ENCODE measurements around the gene SLC10A2. TPM values are rescaled to one million over a fixed set of nuclear protein-coding genes. Genes with fewer than 3 reads are reported as not detected.
A peak's percentile ranks its signal among the peaks of the same experiment; 100 is the strongest.
"Not testable (repeated sequence)": the region's sequence is repeated elsewhere in the genome, so short reads cannot be mapped to it uniquely, and the experiment has no call there.

Gene SLC10A2, protein sequence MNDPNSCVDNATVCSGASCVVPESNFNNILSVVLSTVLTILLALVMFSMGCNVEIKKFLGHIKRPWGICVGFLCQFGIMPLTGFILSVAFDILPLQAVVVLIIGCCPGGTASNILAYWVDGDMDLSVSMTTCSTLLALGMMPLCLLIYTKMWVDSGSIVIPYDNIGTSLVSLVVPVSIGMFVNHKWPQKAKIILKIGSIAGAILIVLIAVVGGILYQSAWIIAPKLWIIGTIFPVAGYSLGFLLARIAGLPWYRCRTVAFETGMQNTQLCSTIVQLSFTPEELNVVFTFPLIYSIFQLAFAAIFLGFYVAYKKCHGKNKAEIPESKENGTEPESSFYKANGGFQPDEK
- 0.12 TPM in 1 of 2 replicates, not detected in the other for total RNA-seq (2014; rRNA removed; shearing (Covaris generic); ENCODE audit: low replicate concordance)

DNA sequence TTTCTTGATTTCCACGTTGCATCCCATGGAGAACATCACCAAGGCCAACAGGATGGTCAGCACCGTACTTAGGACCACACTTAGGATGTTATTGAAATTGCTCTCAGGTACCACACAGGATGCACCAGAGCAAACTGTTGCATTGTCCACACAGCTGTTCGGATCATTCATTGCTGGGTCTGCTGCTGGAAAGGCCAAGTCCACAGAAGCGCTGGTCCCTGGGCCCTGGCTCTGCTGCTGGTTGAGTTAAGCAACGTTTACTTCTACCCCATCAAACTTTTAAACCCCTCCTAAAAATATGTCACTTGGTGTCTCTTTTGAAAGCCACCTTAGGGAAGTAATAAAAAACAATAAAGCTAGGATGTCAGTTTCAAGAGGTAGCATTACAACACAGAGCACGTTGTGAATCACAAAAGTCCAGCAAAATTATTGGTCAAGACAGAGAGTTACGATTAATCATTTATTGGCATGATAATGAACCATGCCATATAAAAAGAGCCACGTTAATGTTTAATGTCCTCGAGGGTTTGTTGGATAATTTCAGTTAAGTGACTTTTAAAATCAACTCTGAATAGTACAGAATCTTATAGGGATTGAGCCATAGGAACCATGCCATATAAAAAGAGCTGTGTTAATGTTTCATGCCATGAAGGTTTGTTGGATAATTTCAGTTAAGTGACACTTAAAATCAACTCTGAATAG is at the start of gene SLC10A2:
Gene SLC10A2, minus strand, starts transcription at position 339 of the 702 bp plus-strand sequence. Its CDS starts 168 bp downstream, at position 171.
- in situ Hi-C loops (cut with HindIII; ENCODE audit: low pct_unique_long_range_greater_than_20kb, low sequenced_read_pairs): no loop called here
- peak; percentile 22 for DNase-seq (ENCODE audit: low read depth)

DNA sequence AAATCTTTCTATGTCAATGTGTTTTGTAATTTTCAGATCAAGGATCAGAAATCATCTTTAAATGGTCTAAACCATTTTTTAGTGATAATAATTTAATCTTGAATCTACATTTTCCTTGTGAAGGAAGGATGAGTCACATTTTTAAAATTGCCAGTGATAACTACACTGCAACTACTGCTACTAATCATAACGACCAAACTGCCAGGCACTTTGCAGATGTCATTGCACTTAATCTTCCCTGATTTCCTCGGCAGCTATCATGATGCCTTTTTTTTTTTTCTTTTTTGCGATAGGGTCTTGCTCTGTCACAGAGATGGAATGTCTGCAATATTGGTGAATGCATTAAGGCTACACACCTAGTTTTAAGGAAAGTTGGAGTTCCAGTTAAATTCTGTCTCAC is 41.4 kb upstream of the SLC10A2 start:
- DNase-seq (ENCODE audit: low read depth): no peak
- in situ Hi-C loops (cut with HindIII; ENCODE audit: low pct_unique_long_range_greater_than_20kb, low sequenced_read_pairs): no loop called here

DNA sequence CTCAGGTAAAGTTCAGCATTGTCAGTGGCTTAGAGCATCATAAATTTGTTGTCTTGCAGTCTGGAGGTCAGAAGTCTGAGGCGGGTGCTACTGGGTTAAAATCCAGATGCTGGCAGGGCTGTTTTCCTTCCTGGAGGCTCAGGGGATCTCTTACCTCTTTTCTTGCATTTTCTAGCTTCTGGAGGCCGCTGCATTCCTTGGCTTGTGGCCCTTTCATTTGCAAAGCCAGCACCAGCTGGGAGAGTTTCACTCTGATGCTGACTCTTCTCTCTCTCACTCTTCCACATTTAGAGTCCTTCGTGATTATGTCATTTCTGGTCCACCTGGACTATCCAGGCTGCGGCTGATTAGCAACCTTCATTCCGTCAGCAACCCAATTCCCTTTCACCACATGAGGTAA is 38.1 kb upstream of the SLC10A2 start:
- in situ Hi-C loops (cut with HindIII; ENCODE audit: low pct_unique_long_range_greater_than_20kb, low sequenced_read_pairs): no loop called here
- no peak for DNase-seq (ENCODE audit: low read depth)

DNA sequence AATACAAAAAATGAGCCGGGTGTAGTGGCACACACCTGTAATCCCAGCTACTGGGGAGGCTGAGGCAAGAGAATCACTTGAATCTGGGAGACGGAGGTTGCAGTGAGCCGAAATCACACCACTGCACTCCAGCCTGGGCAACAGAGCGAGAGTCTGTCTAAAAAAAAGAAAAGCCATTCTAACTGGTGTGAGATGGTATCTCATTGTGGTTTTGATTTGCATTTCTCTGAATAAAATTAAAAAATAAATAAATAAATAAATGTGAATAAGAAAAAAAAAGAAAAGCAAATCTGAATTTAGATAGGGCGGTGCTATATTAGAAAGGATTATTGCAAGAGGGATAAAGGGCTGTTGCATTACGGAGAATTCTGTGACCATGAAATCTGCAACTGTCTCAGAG is 37.2 kb upstream of the SLC10A2 start:
- DNase-seq (ENCODE audit: low read depth); in situ Hi-C loops (cut with HindIII; ENCODE audit: low pct_unique_long_range_greater_than_20kb, low sequenced_read_pairs): not testable (repeated sequence)

DNA sequence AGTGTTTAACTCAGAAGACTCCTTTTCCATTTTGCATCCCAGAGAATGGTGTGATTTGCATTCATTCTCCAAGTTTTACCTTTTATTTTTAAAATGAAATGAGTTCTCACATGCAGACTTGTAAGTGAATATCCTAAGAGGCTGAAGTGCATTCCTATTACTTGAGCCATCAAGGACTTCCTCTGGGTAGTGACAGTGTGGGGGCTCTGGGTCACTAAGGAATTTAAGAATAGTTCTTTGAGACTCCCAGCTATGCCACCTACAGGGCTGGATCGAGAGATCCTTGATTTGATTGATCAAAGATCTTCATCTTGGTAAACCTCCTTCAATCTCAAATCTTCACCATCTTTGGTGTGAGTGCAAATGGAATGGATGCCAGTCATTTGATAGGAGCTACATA is 36.3 kb upstream of the SLC10A2 start:
- DNase-seq (ENCODE audit: low read depth): no peak
- in situ Hi-C loops (cut with HindIII; ENCODE audit: low pct_unique_long_range_greater_than_20kb, low sequenced_read_pairs): no loop called here

DNA sequence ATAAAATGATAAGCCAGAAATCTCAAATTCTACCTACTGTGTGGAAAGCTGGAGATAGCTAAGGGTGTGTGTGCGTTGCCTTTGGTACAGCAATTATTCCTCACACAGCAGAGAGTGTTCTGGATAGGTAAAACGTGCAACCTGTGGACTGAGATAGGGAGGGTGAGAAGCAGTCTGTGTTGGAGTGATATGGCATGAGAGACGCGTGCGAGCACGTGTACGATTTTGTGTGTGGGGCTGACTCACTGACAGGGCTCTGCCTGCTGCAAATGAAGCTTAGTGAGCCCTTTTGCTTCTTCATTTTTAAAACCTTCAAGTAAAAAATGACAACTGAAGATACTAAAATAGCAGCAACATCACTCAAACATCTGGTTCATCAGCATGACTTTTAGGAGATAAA is 35.7 kb upstream of the SLC10A2 start:
- DNase-seq (ENCODE audit: low read depth): no peak
- in situ Hi-C loops (cut with HindIII; ENCODE audit: low pct_unique_long_range_greater_than_20kb, low sequenced_read_pairs): no loop called here

DNA sequence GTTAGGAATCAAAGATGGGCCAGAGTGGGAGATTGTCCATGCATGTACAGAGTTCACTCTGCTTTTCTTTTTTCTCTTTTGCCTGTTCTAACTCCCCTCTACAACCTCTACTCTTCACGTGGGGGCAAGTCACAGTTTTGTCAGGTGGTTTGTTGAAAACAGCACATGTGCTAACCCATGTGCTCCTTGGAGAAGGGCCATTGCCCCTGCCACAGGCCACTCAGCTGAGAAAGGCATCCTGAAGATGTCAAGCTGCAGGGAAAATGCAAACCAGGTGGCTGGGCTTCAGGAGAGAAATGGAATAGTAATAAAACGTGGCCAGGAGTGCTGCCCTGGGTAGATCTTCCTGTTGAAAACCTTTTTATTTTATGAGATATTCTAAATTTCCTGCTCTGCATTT is 35.3 kb upstream of the SLC10A2 start:
- in situ Hi-C loops (cut with HindIII; ENCODE audit: low pct_unique_long_range_greater_than_20kb, low sequenced_read_pairs): no loop called here

DNA sequence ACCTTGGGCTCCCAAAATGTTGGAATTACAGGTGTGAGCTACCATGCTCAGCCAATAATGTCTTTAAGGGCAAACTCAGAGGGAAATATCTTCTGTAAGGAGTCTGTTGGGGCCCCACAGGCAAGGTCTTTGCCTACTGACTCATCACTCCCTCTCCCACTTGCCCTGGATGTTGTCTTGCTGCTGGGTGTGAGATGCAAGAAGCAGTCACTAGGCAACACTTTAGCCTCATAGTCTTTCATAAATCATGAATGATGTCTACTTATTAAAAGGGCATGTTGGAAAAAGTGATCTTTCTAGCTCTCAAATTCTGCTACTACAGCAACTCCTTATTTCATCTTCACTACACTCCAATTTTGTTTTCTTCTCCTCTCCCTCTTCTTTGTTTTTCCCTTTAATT is 34.6 kb upstream of the SLC10A2 start:
- in situ Hi-C loops (cut with HindIII; ENCODE audit: low pct_unique_long_range_greater_than_20kb, low sequenced_read_pairs): no loop called here
- no peak for DNase-seq (ENCODE audit: low read depth)

More for the DNA sequence above, 35.3 kb upstream of the SLC10A2 start:
- DNase-seq (ENCODE audit: low read depth): no peak

DNA sequence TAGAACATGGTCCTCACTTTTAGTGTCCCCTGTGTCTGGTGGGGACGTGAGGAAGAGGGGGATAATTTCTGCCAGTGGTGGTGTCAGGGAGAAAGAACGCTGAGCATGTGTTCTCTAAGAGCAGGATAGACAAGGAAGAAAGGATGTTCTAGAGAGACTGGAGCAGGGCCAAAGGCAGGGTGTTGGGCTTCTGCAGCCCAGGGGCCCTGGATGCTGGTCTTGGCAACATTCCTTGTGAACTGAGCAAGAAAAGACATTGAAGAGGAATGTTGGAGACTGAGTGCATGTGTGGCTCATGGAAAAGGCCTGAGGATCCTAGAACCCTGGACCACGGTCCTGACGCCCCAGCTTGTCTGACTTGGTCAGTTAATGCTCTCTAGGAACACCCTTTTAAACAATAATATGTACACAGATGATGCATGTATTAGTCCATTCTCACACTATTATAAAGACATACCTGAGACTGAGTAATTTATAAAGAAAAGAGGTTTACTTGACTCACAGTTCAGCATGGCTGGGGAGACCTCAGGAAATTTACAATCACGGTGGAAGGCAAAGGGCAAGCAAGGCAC is 33.6 kb upstream of the SLC10A2 start:
- DNase-seq (ENCODE audit: low read depth): no peak
- in situ Hi-C loops (cut with HindIII; ENCODE audit: low pct_unique_long_range_greater_than_20kb, low sequenced_read_pairs): no loop called here

DNA sequence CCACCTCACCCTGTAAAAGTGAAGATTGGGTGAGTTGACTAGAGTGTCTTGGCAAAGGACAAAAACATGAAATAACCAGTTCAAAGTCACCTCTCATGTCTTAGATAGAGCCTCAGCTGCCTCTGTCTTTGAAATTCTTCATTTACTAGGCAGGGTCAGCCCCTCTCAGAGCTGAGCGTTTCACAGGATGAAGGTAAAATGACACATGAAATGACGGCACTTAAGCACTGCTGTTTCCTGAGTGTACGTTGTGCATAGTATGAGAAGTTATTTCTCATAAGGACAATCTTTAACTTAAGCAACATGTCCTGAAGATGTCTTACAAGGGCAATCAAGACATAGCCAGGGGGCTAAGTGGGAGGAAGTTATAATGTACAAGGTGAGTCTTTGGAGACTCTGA is 32.3 kb upstream of the SLC10A2 start:
- DNase-seq (ENCODE audit: low read depth): no peak
- in situ Hi-C loops (cut with HindIII; ENCODE audit: low pct_unique_long_range_greater_than_20kb, low sequenced_read_pairs): no loop called here

DNA sequence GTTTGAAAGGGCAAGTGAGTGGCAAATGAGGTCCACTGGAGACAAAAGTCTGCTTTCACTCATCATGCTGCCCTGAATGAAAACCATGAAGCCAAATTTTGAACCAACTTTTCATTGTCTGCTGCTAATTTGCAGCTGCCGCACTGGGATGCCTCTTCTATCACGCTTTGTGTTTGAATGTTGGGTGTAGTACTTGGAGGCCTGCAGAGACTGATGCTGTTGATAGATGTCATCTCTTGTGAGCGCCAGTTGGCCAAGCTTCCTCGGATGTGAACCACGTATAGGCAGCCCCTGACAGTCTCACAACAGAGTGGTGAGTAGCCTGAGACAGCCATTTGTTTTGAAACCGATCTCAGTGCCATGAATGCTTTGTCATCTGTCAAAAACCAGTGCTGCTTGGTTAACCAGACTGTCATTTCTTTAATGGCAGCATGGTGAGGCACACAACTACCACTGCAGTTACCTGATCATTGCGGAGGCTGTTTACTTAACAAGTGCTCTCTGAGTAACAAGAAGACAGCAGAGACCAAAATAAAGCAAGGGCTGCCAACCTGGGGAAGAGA is 31.2 kb upstream of the SLC10A2 start:
- in situ Hi-C loops (cut with HindIII; ENCODE audit: low pct_unique_long_range_greater_than_20kb, low sequenced_read_pairs): no loop called here
- no peak for DNase-seq (ENCODE audit: low read depth)

DNA sequence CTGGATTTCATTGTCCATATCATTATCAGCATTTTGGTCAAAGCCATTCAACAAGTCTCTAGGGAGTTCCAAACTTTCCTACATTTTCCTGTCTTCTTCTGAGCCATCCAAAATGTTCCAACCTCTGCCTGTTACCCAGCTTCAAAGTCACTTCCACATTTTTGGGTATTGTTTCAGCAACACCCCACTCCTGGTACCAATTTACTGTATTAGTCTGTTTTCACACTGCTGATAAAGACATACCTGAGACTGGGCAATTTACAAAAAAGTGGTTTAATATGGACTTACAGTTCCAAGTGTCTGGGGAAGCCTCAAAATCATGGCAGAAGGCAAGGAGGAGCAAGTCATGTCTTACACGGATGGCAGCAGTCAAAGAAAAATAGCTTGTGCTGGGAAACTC is 27.4 kb upstream of the SLC10A2 start:
- not testable (repeated sequence) for DNase-seq (ENCODE audit: low read depth)

DNA sequence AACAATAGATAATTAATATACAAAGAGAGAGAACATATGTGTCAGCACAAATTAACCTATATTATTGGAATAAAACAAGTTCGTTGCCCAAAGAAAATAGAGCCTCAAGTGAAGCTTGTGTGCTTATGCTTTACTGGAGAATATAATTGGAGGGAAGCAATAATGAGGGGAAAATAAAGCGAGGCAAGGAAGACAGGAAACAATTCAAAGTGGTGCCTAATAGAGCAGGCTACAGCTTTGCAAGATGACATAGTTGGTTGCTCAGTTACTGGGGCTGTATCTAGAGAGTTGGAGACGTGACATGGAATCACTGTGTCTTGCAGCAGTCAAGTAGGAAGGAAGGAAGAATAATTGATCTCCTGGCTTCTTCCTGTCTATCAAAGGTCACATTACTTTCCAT is 21.1 kb upstream of the SLC10A2 start:
- in situ Hi-C loops (cut with HindIII; ENCODE audit: low pct_unique_long_range_greater_than_20kb, low sequenced_read_pairs): no loop called here

More for the DNA sequence above, 27.4 kb upstream of the SLC10A2 start:
- in situ Hi-C loops (cut with HindIII; ENCODE audit: low pct_unique_long_range_greater_than_20kb, low sequenced_read_pairs): not testable (repeated sequence)

DNA sequence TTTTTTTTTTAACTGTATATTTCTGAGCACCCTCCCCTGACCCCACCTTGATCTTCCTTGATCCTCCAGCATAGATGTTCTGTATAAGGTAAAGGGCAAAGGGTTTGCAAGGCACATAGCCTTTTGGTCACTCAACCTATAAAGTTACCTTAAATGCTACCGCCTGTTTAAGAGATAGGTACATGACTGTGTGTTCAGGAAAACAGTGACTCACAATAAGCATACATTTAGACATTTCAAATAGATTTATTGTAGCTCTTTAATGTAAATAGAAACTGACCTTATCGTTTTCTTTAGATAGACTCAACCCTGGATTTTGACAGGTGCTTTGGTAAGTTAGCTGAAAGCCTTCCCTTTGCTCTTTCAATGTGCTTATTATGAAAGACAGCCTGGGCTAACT is 15.2 kb upstream of the SLC10A2 start:
- in situ Hi-C loops (cut with HindIII; ENCODE audit: low pct_unique_long_range_greater_than_20kb, low sequenced_read_pairs): no loop called here
- no peak for DNase-seq (ENCODE audit: low read depth)

More for the DNA sequence above, 21.1 kb upstream of the SLC10A2 start:
- no peak for DNase-seq (ENCODE audit: low read depth)

DNA sequence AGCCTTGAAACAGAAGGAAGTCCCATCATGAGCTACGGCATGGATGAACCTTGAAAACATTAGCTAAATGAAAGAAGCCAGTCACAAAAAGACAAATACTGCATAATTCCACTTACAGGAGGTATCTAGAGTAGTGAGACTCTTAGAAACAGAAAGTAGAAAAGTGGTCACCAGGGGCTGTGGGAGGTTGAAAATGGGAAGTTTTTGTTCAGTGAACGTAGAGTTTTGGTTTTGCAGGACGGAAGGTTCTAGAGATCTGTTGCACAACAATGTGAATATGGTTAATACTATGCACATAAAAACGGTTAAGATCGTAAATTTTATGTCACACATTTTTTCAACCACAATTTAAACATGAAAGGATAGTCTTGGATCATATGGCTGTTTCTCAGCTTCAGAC is 11.9 kb upstream of the SLC10A2 start:
- no peak for DNase-seq (ENCODE audit: low read depth)
- in situ Hi-C loops (cut with HindIII; ENCODE audit: low pct_unique_long_range_greater_than_20kb, low sequenced_read_pairs): no loop called here

DNA sequence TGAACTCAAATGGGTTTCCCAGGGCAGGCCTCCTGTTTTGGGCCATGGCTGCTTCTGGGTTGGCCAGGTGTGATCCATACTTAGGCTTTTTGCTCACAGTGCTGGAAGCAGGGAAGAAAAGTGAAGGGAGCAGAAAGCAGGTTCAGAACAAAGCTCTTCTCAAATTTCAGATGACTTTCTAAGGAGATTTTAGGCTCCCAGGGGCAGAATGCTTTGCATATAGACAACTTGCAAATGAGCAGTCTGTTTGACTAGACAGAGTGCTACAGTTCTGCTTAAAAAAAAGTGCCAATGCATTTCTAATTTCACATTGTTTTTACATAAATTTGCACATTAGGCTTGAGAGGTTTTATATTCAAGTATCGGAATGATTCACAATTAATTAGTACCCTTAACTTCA is 2.6 kb upstream of the SLC10A2 start:
- in situ Hi-C loops (cut with HindIII; ENCODE audit: low pct_unique_long_range_greater_than_20kb, low sequenced_read_pairs): no loop called here
- no peak for DNase-seq (ENCODE audit: low read depth)

DNA sequence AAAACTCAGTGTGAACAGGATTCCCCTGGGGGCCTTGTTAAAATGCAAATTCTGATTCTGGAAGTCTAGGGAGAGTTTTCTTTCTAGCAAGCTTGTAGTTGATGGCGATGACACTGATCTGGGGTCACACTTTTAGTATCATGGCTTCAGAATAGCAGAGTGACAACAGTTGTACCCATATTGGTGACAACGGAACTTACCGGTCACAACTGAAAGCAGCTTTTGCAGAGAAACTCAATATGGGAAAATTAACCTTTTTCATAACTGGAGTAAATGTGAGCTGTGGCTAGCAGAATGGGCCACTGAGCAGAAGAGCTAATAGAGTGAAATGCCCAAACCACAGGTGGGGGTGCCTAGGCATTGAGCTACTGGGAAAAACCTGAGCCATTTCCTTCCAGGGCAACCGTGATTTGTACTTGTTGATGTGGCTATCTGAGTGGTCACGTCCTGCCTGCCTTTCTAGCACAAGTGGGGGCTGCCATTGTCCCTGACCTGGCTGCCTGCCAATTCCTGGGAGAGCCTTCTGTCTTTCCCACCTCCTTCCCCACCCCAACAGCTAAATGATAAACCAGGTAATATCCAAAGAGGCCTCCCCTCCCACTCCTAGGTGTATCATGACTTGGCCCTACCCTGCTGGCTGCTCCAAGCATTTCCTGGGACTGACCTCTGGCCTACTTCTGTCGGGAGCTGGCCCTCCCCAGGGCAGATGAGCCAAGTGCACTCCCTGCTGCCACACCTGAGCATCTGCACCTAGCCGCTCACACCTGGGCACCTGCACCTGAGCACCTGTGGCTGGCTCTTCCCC is 1.7 kb upstream of the SLC10A2 start:
- in situ Hi-C loops (cut with HindIII; ENCODE audit: low pct_unique_long_range_greater_than_20kb, low sequenced_read_pairs): no loop called here
- no peak for DNase-seq (ENCODE audit: low read depth)

DNA sequence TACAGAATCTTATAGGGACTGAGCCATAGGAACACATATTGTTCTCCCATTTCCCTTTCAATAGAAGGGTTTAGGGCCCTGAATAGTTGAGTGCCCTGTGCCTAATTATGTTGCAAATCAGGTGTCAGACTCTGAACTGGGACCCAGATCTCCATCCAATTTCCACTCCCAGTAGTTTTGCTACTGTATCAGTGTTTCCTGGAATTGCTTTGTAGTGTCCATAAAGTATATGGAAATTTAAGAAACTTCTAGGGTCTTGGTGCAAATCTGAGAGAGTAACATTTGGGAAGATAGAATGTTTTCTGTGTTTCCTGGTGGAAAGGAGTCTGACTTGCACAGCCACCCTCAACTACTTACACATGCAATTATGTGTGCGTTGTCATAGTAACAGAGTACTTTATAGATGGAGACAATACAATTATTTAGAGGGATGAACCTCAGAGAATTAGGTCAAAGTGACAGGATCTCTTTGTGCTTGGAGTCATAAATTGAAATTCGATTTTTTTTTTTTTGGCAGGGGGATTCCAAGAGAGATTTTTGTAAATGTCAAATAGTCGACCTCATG is 646 bp upstream of the SLC10A2 start:
- in situ Hi-C loops (cut with HindIII; ENCODE audit: low pct_unique_long_range_greater_than_20kb, low sequenced_read_pairs): no loop called here
- DNase-seq (ENCODE audit: low read depth): no peak

All from Caki2 (cell line).